Measurements from ENCODE around the gene CPN2. TPM values are rescaled to one million over a fixed set of nuclear protein-coding genes. Genes with fewer than 3 reads are reported as not detected.
A peak's percentile ranks its signal among the peaks of the same experiment; 100 is the strongest.

The CPN2 gene
- total and polyA plus RNA-seq, 10 of the 15 experiments (the other 5 are each of a cell fraction or from before 2014, with no cell fraction given): not detected

GRCh38 chr3:194306771-194307640, 44.1 kb downstream of the CPN2 start (continued):
- TF ChIP-seq ATF2 (IDR thresholded peaks at IDR 0.05; ENCODE audit: low read length): peak; percentile 19; the same call in 1 of the 2 replicates
- TF ChIP-seq NR2F1 (conservative IDR thresholded peaks at IDR 0.05): peak; percentile 75
- no peak for TF ChIP-seq SMARCA5 (IDR thresholded peaks at IDR 0.05)
- TF ChIP-seq NFIC (IDR thresholded peaks at IDR 0.05; ENCODE audit: low read depth, low read length): peak; percentile 34; the same call in 1 of the 2 replicates
- TF ChIP-seq SMAD1 (IDR thresholded peaks at IDR 0.05; ENCODE audit: low read depth, partially characterized antibody): no peak
- no peak for TF ChIP-seq NBN (IDR thresholded peaks at IDR 0.05)
- TF ChIP-seq MTA2 (IDR thresholded peaks at IDR 0.05; ENCODE audit: low read depth): peak; percentile 52; the same call in 1 of the 2 replicates
- no peak for TF ChIP-seq BACH1 (IDR thresholded peaks at IDR 0.05; ENCODE audit: borderline replicate concordance)
- no peak for TF ChIP-seq ZNF622 (IDR thresholded peaks at IDR 0.05)
- no peak for TF ChIP-seq IRF4 (IDR thresholded peaks at IDR 0.05; ENCODE audit: low read depth, low read length)
- 0 out of 2 replicates have a peak, but pooled peaks have one; percentile 6 for TF ChIP-seq MEF2A (IDR thresholded peaks at IDR 0.05; ENCODE audit: insufficient read depth, low read depth, low read length)
- TF ChIP-seq SRF (IDR thresholded peaks at IDR 0.05; ENCODE audit: low read depth in 2 of 2, low read length in 2 of 2): no peak
- no peak for TF ChIP-seq RAD51 (IDR thresholded peaks at IDR 0.05)
- TF ChIP-seq, protein P1, sequence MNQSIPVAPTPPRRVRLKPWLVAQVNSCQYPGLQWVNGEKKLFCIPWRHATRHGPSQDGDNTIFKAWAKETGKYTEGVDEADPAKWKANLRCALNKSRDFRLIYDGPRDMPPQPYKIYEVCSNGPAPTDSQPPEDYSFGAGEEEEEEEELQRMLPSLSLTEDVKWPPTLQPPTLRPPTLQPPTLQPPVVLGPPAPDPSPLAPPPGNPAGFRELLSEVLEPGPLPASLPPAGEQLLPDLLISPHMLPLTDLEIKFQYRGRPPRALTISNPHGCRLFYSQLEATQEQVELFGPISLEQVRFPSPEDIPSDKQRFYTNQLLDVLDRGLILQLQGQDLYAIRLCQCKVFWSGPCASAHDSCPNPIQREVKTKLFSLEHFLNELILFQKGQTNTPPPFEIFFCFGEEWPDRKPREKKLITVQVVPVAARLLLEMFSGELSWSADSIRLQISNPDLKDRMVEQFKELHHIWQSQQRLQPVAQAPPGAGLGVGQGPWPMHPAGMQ (IDR thresholded peaks at IDR 0.05; ENCODE audit: borderline replicate concordance): no peak
- no peak for TF ChIP-seq CBX3 (IDR thresholded peaks at IDR 0.05; ENCODE audit: borderline replicate concordance, low read depth)
- TF ChIP-seq GABPA (IDR thresholded peaks at IDR 0.05; ENCODE audit: low read depth): 0 out of 2 replicates have a peak, but pooled peaks have one; percentile 12
- TF ChIP-seq POLR2A (IDR thresholded peaks at IDR 0.05; ENCODE audit: low read depth, low read length): no peak
- TF ChIP-seq BCL11A (IDR thresholded peaks at IDR 0.05; ENCODE audit: low read depth, low read length): 0 out of 2 replicates have a peak, but pooled peaks have one; percentile 5
- no peak for TF ChIP-seq NFYA (IDR thresholded peaks at IDR 0.05; ENCODE audit: borderline replicate concordance, low read depth, low read length)
- no peak for TF ChIP-seq ZBTB33 (IDR thresholded peaks at IDR 0.05)
- peak; percentile 8; the same call in 1 of the 2 replicates for TF ChIP-seq EED (IDR thresholded peaks at IDR 0.05; ENCODE audit: low read depth)
- no peak for TF ChIP-seq BMI1 (IDR thresholded peaks at IDR 0.05; ENCODE audit: borderline replicate concordance)
- TF ChIP-seq STAT3 (IDR thresholded peaks at IDR 0.05; ENCODE audit: low read depth, low read length): no peak
- no peak for TF ChIP-seq LARP7 (IDR thresholded peaks at IDR 0.05)
- TF ChIP-seq SUPT20H (IDR thresholded peaks at IDR 0.05; ENCODE audit: borderline replicate concordance, control insufficient read depth, low read depth, low read length): no peak
- TF ChIP-seq TAF1 (IDR thresholded peaks at IDR 0.05; ENCODE audit: borderline replicate concordance, low read depth, low read length): no peak
- no peak for TF ChIP-seq CEBPB (IDR thresholded peaks at IDR 0.05; ENCODE audit: borderline replicate concordance in 1 of 2, low read depth in 2 of 2, low read length in 2 of 2)
- TF ChIP-seq ZNF274 (IDR thresholded peaks at IDR 0.05; ENCODE audit: insufficient read depth, insufficient read length): no peak
- no peak for TF ChIP-seq ZNF24 (IDR thresholded peaks at IDR 0.05)
- no peak for TF ChIP-seq CHD2 (IDR thresholded peaks at IDR 0.05; ENCODE audit: borderline replicate concordance, low read depth, low read length)
